Measurements from ENCODE around the gene ARFGAP2. TPM values are rescaled to one million over a fixed set of nuclear protein-coding genes. Genes with fewer than 3 reads are reported as not detected.

Gene ARFGAP2
- total RNA-seq, 1 experiment from 2014 or later, result 73.5 TPM

DNA sequence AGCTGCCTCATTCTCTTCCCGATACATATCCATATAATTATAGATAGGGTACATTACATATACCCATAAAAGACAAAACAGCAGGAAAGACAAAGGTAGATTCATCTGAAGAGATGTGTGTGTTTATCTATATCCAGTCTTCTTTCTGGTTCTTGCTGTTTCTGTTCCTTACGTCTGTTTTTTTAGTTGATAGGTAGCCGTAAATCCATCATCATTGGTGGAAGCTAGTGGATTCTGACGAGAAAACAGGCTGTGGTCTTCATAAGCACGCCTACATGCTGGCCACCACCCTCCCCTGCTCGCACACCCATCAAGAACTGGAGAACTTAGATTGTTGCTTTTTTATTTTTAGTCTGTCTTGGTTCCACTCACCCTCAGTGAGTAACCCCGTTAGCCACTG lies 51.6 kb downstream of the ARFGAP2 start:
- CTCF ChIA-PET, result no interaction called here
- RAD21 ChIA-PET (ENCODE audit: low non-redundant PET in 1 of 2, low total read pairs in 2 of 2, uncharacterized antibody in 2 of 2, unreplicated experiment in 2 of 2), result no interaction called here
- no peaks in the 10 kb centered on the region for H3K79me2 ChIP-seq (ENCODE audit: insufficient read depth, low read length)
- no peak overlapping the region for H3K4me3 ChIP-seq (replicated peaks in 1 of 2; ENCODE audit: low read depth in 1 of 2, low read length in 2 of 2)
- intact Hi-C loops (cut with micrococcal nuclease), result no loop called here
- no peak overlapping the region for H2AFZ ChIP-seq (ENCODE audit: low read depth, low read length, poor library complexity, severe bottlenecking)
- no peaks in the 10 kb centered on the region for H3K9me2 ChIP-seq (ENCODE audit: insufficient read depth)
- no peak overlapping the region for H3K27ac ChIP-seq (ENCODE audit: low read depth, low read length)
- ATAC-seq, result no peak
- H4K20me1 ChIP-seq (ENCODE audit: insufficient read depth), result no peaks in the 10 kb centered on the region
- no peaks in the 10 kb centered on the region for H3K9me3 ChIP-seq (ENCODE audit: control insufficient read depth in 1 of 2, insufficient read depth in 1 of 2, low read depth in 1 of 2, low read length in 2 of 2)
- POLR2A ChIA-PET, result no interaction called here
- BruUV-seq (replicated peaks), result no TSS peak
- no peak overlapping the region for H3K9ac ChIP-seq (ENCODE audit: low read length)
- no peaks in the 10 kb centered on the region for H3K4me1 ChIP-seq (ENCODE audit: control insufficient read depth in 1 of 2, insufficient read depth in 2 of 2, low read length in 2 of 2)
- no peak overlapping the region for H3K4me2 ChIP-seq (ENCODE audit: low read length)
- no peaks in the 10 kb centered on the region for H3K27me3 ChIP-seq (ENCODE audit: insufficient read depth, low read length)
- DNase-seq (ENCODE audit: low read depth, low spot score), result no peak
- TF ChIP-seq, protein P1, sequence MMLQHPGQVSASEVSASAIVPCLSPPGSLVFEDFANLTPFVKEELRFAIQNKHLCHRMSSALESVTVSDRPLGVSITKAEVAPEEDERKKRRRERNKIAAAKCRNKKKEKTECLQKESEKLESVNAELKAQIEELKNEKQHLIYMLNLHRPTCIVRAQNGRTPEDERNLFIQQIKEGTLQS (IDR thresholded peaks at IDR 0.05), result no peak
- TF ChIP-seq SIN3A (IDR thresholded peaks at IDR 0.05; ENCODE audit: low read depth) (no peak), SP1 (IDR thresholded peaks at IDR 0.05; ENCODE audit: low read depth) (no peak), ELF1 (IDR thresholded peaks at IDR 0.05; ENCODE audit: borderline replicate concordance, low read depth) (no peak), EZH2 (IDR thresholded peaks at IDR 0.05) (no peak), POLR2AphosphoS5 (IDR thresholded peaks at IDR 0.05; ENCODE audit: low read depth, low read length) (no peak), TCF7L2 (IDR thresholded peaks at IDR 0.05; ENCODE audit: borderline replicate concordance, extremely low read depth, insufficient read depth, insufficient read length) (no peak)
- TF ChIP-seq, protein P2, sequence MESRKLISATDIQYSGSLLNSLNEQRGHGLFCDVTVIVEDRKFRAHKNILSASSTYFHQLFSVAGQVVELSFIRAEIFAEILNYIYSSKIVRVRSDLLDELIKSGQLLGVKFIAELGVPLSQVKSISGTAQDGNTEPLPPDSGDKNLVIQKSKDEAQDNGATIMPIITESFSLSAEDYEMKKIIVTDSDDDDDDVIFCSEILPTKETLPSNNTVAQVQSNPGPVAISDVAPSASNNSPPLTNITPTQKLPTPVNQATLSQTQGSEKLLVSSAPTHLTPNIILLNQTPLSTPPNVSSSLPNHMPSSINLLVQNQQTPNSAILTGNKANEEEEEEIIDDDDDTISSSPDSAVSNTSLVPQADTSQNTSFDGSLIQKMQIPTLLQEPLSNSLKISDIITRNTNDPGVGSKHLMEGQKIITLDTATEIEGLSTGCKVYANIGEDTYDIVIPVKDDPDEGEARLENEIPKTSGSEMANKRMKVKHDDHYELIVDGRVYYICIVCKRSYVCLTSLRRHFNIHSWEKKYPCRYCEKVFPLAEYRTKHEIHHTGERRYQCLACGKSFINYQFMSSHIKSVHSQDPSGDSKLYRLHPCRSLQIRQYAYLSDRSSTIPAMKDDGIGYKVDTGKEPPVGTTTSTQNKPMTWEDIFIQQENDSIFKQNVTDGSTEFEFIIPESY (IDR thresholded peaks at IDR 0.05; ENCODE audit: extremely low read depth, insufficient replicate concordance, low read length), result no peak
- H3K36me3 ChIP-seq (ENCODE audit: control insufficient read depth in 1 of 2, insufficient read depth in 2 of 2, low read length in 2 of 2), result no peaks in the 10 kb centered on the region

DNA sequence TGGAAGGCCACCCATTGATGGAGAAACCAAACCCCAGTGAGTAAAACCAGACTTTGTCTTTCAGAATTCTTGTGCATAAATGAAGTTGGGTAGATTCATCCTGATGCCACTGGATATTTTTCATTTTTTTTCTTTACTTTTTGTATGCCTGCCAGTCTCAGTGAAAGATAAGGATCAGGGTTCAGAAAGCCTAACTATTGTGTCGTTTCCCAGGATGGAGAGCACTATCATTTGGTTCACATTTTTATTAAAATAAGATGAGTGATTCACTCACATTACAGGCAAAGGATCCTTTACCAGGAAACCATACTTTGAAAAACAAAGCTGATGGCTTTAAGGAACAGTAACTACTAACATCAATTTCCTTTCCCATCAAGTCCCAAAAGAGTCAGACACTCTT lies 52.0 kb downstream of the ARFGAP2 start:
- H3K4me3 ChIP-seq (replicated peaks in 1 of 2; ENCODE audit: low read depth in 1 of 2, low read length in 2 of 2), result no peak overlapping the region
- H3K9ac ChIP-seq (ENCODE audit: low read length), result no peak overlapping the region
- H2AFZ ChIP-seq (ENCODE audit: low read depth, low read length, poor library complexity, severe bottlenecking), result no peak overlapping the region
- H3K4me1 ChIP-seq (ENCODE audit: control insufficient read depth in 1 of 2, insufficient read depth in 2 of 2, low read length in 2 of 2), result no peaks in the 10 kb centered on the region
- no peak overlapping the region for H3K27ac ChIP-seq (ENCODE audit: low read depth, low read length)
- ATAC-seq (no peak), DNase-seq (ENCODE audit: low read depth, low spot score) (no peak)
- no peaks in the 10 kb centered on the region for H3K9me2 ChIP-seq (ENCODE audit: insufficient read depth)
- ChIA-PET CTCF (no interaction called here), RAD21 (ENCODE audit: low non-redundant PET in 1 of 2, low total read pairs in 2 of 2, uncharacterized antibody in 2 of 2, unreplicated experiment in 2 of 2) (no interaction called here), POLR2A (no interaction called here)
- intact Hi-C loops (cut with micrococcal nuclease), result no loop called here
- no peaks in the 10 kb centered on the region for H4K20me1 ChIP-seq (ENCODE audit: insufficient read depth)
- H3K9me3 ChIP-seq (ENCODE audit: control insufficient read depth in 1 of 2, insufficient read depth in 1 of 2, low read depth in 1 of 2, low read length in 2 of 2), result no peaks in the 10 kb centered on the region
- no peak for TF ChIP-seq YY1 (IDR thresholded peaks at IDR 0.05; ENCODE audit: extremely low read depth, insufficient replicate concordance, low read depth, low read length)
- no peak for TF ChIP-seq ZNF274 (IDR thresholded peaks at IDR 0.05; ENCODE audit: low read depth, low read length)
- TF ChIP-seq, protein P3, sequence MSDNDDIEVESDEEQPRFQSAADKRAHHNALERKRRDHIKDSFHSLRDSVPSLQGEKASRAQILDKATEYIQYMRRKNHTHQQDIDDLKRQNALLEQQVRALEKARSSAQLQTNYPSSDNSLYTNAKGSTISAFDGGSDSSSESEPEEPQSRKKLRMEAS (IDR thresholded peaks at IDR 0.05), result no peak
- TF ChIP-seq EZH2phosphoT487 (IDR thresholded peaks at IDR 0.05; ENCODE audit: borderline replicate concordance), result no peak
- no peaks in the 10 kb centered on the region for H3K27me3 ChIP-seq (ENCODE audit: insufficient read depth, low read length)
- no peaks in the 10 kb centered on the region for H3K36me3 ChIP-seq (ENCODE audit: control insufficient read depth in 1 of 2, insufficient read depth in 2 of 2, low read length in 2 of 2)
- no peak overlapping the region for H3K4me2 ChIP-seq (ENCODE audit: low read length)
- BruUV-seq (replicated peaks), result no TSS peak
- H3K79me2 ChIP-seq (ENCODE audit: insufficient read depth, low read length), result no peaks in the 10 kb centered on the region
